GM19099 (cell line): Measurements from ENCODE around the gene GHRH.

Source experiments
- POLR2A ChIP-seq: IDR thresholded peaks from 3 replicates; pipeline ENCODE4 v1.6.1; 2011; ENCODE audit warnings: low read depth; ENCODE audit not compliant: insufficient read length; ENCODE audit errors: extremely low read depth

GHRH gene, protein sequence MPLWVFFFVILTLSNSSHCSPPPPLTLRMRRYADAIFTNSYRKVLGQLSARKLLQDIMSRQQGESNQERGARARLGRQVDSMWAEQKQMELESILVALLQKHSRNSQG

DNA sequence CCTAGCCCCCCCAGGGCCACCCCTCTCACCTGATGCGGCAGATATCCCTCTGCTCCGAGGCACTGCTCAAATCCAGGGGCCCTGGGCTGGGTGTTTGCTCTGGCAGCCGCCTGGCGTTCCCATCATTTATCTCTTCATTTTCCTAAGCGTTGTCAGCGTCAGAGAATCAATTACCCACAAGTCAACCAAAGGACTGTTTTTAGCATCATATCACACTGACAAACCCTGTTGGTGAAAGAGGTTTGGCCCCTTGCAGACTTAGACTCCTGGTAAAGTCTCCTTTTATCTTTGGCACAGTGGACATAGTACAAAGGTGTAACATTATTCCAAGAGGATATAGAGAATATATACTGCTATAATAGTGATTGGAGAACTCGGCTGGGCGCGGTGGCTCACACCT, at the start of gene GHRH:
Gene GHRH (minus strand): TSS at position 101 of the 400 bp plus-strand sequence. CDS start 4,925 bp downstream, outside the sequence.
- no peak for TF ChIP-seq POLR2A

DNA sequence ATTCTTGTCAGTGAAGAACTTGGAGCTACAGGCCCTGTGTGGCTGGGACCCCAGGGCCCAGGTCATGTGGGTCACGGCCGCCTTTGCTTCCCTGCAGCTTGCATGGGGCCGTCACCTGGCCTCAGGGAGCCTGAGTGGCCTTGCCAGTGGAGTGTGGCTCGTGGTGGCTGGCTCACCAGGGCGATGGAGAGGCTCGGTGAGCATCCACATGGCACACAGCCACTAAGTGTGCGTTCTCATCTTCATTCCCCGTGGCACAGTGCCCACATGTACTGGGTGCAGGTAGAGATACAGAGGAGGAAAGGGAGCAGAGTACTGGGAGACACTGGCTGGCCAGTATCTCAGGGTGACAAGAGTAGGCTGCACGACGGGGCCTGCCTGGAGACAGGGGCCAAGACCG, 49.3 kb upstream of the GHRH start:
- TF ChIP-seq POLR2A = no peak

DNA sequence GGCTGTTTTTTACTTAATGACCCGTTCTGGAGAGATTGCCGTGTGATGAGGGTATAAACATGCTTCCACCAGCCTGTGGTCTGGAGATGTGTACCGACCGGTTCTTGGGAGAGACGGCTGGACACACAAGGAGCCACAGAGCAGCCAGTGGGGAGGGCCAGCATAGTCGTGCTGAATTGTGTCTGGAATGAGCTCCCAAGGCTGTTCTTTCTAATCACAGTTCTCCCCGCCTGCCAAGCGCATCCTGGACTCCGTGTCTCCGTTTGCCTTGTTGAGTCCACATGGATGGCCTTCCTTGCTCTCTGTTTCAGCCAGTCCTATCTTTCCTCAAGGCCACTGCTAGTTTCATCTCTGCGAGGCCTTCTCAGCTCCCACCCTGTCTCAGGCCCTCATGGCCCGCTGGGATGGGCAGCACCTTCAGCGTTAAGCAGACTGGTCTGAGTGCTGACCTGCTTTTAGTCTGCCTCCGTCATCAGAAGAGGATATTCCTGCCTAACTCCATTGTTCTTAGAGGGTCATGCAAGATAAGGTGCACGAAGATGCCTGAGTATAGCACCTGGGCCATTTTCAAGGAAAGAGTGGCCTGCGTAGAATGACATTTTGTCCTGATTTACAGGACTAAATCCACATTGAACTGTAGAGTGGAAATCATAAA, 48.4 kb upstream of the GHRH start:
- TF ChIP-seq POLR2A = no peak

DNA sequence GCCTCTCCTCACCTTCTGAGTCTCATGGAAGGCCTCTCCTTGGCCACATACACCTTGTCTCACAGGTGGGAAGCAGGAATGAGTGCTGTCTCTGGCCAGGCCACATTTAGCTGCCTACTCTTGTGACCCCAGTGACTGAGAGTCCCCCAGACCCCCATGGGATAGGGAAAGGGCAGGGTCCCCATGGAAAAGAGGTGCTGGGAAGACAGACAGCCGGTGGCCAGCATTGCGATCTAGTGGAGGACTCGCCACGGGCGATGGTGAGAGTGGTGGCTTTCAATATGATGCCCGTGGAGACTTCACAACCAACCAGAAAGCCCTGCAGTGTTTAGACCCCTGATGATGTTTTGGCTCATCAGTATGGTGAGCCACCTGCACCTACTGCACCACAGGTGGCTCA, 47.7 kb upstream of the GHRH start:
- no peak for TF ChIP-seq POLR2A

DNA sequence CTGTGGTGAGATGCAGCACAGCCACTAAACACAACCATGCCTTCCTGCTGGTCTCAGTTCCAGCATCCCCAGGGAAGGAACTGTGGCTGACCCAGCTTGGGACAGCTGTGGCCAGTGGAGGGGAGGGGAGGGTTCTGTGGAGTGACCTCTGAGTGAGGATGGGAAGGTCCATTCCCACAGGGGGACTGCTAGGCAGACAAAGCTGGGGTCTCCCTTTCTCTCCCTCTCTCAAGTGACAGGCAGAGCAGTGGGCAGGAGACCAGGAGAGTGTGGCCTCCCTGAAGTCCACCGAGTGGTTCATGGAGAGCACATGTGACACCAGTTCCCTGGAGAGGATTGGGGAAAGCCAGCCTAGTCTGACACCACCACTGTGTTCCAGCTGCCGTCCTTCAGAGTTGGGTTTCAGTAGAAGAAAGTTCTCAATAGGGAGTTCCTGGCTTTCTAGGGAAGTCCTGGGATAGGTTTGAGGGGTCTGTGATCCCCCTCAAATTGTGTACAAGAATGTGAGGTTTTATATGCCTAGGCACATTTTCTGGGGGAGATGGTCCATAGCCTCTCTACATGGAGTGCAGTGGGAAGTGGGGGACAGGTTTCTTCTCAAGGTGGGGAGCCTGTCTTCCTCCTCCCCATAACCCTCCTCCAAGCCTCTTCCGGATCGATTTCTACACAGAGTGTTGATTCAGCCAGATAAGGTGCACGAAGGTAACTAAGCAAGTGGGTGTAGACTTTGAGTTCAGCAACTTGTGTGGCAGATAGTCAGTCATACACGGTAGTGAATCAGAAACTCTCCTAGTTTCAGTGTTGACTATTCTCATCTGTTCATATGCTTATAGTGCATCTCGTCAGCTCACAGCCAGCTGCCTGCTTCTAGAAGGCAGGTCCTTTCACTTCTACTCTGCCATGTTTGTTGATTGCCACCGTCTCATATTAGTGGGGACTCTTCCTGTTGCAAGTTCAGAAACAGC, 46.8 kb upstream of the GHRH start:
- TF ChIP-seq POLR2A = peak; percentile 42

DNA sequence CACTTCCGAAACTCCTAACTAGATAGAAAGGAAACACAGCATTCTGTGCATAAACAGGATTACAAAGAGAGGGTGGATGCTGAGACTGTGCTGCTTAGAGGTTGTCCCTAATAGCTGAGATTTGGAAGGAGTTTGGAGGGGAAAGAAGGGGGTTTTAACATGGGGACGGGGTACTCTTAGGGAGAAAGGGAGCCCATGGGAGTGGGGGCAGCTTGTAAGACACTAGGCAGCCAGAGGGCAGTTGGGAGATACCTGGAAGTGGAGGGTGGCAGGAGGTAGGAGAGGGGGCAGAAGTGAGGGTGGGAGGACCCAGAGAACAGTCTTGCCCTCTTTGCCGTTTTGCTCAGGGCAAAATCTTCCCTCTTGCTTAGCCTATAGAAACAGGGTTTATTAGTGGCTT, 44.2 kb upstream of the GHRH start:
- no peak for TF ChIP-seq POLR2A

DNA sequence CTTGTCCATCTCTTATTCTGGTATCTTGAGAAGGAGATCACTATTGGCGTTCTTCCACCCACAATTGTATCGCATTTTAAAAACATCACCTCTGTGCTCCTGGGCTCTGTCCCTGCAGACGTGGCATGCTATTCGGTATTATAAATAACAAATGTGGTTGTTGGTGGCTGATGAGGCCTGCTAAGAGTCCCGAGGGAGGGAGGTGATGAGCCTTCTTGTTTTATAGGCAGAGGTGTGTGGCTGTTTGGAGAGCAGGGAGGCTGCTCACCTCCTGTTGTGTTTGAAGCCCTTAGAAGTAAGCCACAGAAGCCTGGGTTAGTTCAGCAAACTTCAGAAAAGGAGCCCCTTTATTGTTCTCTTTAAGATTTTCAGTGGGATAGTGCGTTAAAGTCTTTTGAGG, 43.5 kb upstream of the GHRH start:
- TF ChIP-seq POLR2A = no peak

DNA sequence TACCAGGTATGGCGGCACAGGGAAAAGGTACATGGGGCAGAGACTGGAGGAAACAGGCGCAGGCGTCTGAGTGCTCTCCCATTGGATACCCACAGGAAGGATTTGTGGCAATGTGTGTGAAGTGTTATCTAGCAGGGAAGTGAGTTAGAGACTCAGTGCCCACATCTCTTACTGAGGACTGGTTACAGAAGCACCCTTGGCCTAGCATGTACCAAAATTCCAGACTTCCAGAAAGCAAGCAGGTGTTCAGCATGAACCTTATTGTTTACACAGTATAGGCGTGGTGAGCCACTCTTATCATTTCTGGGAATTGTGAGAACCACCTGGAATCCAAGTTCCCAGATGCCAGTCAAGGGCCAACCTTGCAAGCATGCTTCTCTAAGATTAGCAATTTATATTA, 42.0 kb upstream of the GHRH start:
- TF ChIP-seq POLR2A = no peak

DNA sequence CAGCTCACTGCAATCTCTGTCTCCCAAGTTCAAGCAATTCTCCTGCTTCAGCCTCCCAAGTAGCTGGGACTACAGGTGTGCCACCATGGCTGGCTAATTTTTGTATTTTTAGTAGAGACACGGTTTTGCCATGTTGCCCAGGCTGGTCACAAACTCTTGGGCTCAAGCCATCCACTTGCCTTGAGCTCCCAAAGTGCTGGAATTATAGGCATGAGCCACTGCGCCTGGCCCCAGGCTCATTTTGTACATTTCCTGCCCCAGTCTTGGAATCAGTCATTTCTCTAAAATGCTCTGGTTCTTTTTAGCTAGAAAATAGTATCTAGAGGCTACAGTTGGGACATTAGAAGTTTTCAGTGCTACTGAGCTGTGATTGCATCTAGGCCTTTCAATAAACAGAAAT, 41.4 kb upstream of the GHRH start:
- TF ChIP-seq POLR2A = no peak

DNA sequence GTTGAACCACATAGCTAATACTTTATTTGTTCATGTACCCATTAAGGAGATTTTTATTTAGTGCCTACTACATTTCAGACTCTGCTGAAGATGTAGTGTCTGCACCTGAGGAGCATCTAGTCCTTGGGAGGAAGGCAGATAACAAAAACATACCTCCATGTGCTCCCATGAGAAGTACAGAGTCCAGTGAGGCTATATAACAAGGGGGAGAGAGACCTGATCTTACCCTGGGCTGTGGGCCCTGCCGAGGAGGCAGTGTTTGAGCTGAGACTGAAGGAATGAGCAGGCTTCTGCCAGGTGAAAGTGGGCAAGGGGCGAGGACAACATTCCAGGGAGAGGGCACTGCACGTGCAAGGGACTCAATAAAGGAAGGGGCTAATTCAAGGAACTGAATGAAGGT, 39.9 kb upstream of the GHRH start:
- no peak for TF ChIP-seq POLR2A

DNA sequence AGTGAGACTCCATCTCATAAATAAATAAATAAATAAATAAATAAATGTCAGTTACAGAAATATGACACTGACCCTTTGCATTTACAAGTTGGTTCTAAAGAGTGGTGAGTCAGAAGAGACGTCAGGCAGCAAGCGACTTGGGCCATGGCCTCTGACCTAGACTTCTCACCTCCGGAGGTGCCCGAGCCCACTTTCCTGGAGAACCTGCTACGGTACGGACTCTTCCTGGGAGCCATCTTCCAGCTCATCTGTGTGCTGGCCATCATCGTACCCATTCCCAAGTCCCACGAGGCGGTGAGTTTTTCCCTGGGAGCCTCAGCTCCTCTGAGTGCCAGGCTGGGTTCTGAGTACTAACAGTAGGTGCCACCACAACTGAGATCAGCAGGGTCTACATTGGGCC, 39.5 kb upstream of the GHRH start:
- no peak for TF ChIP-seq POLR2A

DNA sequence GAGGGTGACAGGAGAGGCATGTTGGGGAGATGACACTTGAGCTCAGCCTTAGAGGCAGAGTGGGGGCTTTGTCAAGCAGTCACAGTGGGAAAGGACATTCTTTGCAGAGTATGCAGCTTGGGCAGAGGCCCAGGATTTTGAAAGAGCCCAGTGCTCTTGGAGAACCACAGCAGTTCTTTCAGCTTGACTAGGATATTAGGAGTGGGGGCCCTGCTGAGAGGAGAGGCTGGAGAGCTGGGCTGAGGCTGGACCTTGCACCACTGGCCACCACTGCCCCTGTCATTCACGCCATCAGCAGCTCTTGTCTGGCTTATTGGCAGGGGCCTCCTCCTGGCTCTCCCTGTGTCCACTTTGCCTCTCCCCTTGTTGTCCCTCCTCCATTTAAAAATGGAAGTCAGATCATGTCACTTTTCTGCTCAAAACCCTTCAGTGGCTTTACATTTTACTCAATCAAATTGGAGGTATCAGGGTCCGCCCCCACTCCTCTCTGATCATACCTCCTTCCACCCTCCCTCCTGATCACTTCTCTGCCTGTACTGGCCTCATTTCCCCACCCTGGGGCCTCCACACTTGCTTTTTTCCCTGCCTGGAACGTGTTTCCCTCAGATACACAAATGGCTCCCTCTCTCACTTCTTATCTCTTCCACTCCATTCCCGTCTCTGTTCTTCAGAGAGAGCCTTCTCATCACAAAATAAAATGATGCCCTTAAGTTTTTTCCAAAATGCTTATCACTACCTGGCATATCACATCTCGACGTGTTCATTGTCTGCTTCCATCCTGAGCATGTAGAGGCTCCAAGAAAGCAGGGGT, 38.3 kb upstream of the GHRH start:
- TF ChIP-seq POLR2A = no peak

DNA sequence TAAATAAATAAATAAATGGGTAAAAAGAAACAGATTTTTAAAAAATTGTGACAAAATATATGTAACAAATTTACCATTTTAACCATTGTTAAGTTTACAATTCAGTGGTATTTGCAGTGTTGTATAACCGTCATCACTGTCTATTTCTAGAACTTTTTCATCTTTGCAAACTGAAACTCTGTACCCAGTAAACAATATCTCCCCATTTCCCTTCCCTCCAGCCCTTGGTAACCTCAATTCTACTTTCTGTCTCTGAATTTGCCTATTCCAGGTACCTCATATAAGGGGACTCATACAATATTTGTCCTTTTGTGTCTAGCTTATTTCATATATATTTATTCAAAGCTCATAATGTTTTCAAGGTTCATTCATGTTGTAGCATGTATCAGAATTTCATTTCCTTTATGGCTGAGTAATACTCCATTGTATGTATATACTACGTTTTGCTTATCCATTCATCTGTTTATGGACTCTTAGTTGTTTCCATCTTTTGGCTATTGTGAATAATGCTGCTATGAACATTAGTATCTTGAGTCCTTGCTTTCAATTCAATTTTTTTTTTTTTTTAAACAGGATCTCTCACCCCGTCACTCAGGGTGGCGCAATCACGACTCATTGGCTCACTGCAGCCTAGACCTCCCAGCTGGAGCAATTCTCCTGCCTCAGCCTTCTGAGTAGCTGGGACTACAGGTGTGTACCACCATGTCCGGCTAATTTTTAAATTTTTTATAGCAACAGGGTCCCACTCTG, 36.8 kb upstream of the GHRH start:
- TF ChIP-seq POLR2A = no peak

DNA sequence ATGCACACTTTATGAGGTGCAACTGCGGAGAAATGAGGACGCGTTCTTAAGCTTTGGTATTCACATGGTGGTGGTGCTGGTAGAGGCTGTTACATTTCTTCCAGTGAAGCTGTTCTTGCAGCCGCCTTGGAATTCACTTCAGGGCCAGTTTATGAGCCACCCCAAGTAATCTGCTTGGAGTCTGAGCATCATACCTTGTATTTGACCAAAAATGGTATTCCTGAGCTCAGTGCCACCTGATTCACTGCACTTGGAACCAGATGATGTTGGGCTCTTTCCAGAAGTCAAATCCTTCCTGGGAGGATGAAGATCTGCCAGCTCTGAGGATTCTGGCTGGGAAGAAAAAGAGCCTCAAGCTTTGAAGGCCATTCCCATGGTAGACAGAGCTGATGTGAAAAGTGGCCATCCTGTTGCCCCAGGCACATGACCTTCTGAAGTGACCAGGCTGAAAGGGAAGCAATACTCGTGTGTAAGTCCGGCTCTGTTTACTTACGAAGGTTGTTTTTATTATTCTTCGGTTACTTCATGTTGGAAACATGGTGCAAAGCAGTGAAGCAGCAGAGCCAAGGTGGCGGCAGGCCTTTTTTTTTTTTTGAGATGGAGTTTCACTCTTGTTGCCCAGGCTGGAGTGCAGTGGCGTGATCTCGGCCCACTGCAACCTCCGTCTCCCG, 35.6 kb upstream of the GHRH start:
- TF ChIP-seq POLR2A = no peak
